GM10266 (cell line): Measurements from ENCODE around the gene ADD1.

Experiments used
- DNase-seq: peaks from one replicate; pipeline ENCODE4 v3.0.0; 2012; ENCODE audit errors: extremely low spot score
- TF ChIP-seq, protein P1 (sequence below): IDR thresholded peaks from 2 replicates; pipeline ENCODE4 v1.5.1; 2012; ENCODE audit warnings: mild to moderate bottlenecking, low read depth; ENCODE audit not compliant: control insufficient read depth, insufficient read depth; ENCODE audit errors: missing control alignments

The ADD1 gene

DNA sequence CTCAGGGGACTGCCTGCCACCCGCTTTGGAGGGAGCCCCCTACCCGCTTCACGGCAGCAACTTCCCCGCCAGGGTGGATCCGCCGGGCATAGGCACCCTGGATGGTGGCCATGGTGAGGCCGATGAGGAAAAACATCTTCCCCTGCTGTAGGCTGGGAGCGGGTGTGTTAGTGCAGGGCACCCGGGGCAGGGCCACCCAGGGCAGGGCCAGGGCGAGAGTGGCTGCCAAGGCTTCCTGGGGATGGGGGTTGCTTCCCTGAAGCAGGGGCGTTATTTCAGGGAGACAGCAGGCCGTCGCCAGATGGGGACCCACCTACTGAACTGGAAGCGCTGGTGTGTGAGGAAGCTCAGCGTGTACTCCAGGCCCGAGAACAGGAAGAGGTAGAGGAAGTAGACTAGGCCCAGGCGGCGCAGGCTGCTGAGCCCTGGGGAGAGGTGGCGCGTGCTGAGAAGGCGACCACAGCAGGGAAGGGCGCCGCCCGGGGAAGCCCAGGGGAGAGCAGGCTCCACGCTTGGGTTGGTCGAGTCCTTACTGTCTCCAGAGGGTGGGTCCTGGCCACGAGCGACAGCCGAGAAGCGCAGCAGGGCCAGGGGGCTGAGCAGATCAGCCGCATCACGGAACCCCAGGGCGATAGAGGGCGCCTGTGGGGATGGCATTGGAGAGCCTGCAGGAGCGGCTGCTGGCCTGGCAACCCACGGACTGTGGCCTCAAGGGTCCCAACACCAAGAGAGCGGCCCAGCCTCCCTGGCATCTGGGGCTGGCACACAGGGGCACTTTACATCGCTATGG is 88.1 kb downstream of the ADD1 start:
- peak; percentile 84 for DNase-seq
- TF ChIP-seq, protein P1, sequence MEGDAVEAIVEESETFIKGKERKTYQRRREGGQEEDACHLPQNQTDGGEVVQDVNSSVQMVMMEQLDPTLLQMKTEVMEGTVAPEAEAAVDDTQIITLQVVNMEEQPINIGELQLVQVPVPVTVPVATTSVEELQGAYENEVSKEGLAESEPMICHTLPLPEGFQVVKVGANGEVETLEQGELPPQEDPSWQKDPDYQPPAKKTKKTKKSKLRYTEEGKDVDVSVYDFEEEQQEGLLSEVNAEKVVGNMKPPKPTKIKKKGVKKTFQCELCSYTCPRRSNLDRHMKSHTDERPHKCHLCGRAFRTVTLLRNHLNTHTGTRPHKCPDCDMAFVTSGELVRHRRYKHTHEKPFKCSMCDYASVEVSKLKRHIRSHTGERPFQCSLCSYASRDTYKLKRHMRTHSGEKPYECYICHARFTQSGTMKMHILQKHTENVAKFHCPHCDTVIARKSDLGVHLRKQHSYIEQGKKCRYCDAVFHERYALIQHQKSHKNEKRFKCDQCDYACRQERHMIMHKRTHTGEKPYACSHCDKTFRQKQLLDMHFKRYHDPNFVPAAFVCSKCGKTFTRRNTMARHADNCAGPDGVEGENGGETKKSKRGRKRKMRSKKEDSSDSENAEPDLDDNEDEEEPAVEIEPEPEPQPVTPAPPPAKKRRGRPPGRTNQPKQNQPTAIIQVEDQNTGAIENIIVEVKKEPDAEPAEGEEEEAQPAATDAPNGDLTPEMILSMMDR = peak; percentile 49

DNA sequence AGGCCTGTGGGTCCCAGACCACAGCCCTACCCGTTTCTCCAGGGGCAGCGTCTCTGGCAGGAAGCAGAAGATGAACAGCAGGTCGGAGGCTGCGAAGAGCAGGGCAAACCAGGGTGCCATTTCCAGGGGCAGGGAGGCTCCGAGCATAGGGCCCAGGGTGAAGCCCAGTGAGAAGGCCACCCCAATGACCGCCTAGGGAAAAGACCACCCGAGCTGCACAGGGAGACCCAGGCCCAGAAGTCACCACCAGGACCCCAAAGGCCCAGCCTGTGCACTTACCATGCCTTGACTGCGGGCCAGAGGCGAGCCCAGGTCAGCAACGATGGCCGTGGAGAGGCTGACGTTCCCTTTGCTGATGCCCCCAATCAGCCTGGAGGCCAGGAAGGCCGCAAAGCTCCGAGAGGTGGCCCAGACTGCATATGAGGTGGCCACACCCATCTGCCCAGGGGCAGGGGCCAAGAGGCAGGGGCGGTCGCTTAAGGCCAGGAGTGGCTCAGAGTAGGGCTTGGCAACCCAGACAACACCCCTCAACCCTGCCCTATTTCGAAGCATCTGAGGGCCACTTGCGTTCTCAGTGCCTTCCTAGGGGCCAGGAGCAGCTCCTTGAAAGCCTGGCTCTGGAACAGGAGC is 88.8 kb downstream of the ADD1 start:
- DNase-seq = no peak
- TF ChIP-seq, protein P1 = no peak

DNA sequence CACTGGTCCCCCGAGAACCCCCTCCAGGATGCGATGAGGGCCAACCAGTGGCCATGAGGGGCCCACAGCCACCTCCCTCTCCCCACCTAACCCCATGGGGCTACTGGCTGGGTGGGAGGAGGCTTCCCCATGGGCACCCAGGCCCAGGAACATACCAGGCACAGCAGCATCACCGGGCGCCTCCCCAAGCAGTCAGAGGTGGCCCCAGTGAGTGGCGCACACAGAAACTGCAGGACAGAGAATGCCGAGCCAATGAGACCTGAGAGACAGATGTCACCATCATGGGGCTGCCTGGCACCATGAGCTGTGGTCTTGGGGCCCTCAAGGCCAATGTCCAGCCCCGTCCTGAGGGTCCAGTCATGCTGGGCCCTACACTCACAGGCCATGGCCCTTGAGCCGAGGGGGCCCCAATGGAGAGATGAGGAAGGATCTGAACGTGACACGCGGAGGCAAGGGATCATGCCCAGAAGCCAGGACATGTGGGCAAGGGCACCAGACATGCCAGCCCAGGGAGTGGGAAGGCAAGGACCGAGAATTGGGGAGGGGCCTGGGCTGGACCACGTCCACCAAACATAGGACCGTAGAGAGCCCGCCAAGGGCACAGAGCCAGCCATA is 89.4 kb downstream of the ADD1 start:
- peak; percentile 52 for DNase-seq
- TF ChIP-seq, protein P1 = no peak

DNA sequence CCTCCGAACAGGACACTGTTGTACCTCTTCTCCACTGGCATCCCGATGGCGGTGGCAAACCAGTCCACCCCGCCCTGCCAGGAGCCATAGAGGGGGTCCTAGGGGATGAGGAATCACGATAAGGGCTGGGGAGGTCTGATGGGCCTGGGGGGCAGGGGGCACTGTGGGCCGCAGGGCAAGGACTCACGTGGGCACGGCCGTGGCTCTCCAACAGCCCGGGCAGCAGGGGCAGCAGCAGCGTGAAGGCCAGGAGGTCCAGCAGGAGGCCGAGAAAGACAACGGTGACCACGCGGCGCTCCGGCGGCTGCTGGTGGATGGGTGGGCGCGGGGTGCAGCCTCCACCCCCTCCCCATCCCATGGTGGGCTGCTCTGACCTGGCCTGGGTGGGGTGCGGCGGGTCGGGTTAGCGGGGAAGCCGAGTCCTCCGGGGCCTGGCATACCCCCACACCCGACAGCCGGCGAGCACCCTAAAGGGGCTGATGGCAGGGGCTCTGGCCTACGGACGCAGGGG is 90.0 kb downstream of the ADD1 start:
- TF ChIP-seq, protein P1 = no peak
- DNase-seq = no peak

DNA sequence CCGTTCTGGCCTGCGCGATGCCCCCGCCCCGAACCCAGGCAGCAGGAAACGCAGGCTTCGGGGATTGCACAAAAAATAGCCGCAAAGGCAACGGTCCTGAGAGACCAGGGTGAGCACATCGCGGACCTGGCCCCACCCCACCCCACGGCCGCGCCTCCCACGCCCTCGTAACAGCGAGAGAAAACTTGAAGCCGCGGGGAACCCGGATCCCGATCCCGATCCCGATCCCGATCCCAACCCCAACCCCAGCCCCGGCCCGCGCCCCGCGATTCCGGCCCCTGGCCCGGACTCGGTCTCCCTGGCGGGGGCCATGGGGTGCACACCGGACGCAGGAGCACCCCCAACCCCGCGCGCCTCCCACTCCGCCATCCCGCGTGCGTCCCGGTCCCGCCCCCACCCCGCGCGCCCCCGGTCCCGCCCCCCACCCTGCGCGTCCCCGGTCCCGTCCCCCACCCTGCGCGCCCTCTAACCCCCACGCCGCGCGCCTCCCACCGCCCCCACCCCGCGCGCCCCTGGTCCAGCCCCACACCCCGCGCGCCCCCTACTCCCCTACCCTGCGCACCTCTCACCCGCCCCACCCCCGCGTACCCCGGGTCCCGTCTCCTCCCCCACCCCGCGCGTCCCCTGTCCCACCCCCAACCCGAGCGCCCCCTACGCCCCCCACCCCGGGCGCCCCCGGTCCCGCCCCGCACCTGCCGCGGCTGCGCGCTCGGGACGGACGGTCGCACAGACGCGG is 90.6 kb downstream of the ADD1 start:
- DNase-seq = peak; percentile 74

More for the DNA sequence above, 90.6 kb downstream of the ADD1 start:
- TF ChIP-seq, protein P1 = no peak
